ENCODE results near the gene MREG.

MREG gene, protein sequence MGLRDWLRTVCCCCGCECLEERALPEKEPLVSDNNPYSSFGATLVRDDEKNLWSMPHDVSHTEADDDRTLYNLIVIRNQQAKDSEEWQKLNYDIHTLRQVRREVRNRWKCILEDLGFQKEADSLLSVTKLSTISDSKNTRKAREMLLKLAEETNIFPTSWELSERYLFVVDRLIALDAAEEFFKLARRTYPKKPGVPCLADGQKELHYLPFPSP

DNA sequence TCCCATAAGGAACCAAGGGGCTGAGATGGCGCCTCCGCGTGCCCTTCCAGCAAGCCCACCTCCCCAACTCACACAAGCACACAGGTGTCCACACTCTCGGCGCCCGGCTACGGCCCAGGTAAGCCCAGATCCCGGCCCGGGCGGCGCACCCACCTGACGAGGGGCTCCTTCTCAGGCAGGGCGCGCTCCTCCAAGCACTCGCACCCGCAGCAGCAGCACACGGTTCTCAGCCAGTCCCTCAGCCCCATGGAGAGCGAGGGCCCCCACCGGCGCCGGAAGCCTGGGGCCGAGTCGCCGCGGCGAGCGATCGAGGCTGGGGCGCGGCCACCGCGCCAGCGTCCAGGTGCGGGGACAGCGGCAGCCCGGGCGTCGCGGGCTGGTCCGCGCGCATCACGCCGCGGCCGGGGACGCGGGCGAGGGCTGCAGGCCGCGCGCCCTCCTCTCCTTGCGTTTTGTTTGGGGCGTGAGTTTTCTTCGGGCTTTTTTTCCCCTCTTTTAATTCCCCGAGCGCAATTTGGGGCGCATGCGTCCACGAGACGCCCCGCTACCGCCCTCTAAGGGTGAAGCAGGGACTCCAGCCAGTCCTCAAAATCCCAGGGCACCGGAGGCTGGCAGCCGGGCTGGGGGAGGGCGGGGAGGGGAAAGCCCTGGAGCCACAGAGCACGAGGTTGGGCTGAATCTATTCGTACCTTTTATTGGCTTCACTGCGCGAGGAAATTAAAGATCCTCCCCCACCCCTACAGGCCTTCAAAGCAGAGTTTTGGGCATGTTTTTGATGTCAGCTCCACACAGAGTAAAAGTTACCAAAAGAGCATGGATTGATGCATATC lies at the start of gene MREG:
MREG (minus strand) TSS at position 472 of the 830 bp plus-strand sequence; CDS start at position 248, 224 bp downstream.
- TF ChIP-seq, protein P1, sequence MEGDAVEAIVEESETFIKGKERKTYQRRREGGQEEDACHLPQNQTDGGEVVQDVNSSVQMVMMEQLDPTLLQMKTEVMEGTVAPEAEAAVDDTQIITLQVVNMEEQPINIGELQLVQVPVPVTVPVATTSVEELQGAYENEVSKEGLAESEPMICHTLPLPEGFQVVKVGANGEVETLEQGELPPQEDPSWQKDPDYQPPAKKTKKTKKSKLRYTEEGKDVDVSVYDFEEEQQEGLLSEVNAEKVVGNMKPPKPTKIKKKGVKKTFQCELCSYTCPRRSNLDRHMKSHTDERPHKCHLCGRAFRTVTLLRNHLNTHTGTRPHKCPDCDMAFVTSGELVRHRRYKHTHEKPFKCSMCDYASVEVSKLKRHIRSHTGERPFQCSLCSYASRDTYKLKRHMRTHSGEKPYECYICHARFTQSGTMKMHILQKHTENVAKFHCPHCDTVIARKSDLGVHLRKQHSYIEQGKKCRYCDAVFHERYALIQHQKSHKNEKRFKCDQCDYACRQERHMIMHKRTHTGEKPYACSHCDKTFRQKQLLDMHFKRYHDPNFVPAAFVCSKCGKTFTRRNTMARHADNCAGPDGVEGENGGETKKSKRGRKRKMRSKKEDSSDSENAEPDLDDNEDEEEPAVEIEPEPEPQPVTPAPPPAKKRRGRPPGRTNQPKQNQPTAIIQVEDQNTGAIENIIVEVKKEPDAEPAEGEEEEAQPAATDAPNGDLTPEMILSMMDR (conservative IDR thresholded peaks at IDR 0.05), result peak; percentile 85
- H3K27ac ChIP-seq, result peak within 1 kb of the TSS; percentile 73

DNA sequence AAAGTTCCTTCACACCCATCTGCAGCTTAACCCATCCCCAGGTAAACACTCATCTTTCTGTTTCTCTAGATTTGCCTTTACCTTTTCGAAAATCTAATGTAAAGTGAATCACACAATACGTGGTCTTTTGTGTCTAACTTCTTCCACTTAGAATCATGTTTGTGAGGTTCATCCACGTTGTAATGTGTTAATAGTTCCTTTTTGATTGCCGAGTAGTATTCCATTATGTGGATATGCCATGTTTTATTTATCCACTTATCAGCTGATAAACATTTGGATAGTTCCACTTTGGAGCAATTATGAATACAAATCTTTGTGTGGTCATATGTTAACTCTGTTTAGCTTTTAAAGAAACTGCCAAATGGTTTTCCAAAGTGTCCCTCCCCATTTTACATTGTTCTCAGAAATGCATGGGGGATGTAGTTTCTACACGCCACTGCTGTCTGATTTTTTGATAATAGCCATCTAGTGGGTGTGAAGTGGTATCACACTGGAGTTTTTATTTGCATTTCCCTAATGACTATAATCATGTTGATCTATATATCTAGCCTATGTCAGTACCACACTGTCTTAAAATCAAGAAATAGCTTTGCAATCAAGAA lies 46.0 kb upstream of the MREG start:
- no peak overlapping the region for H3K27ac ChIP-seq
- TF ChIP-seq, protein P1 (conservative IDR thresholded peaks at IDR 0.05), result 0 out of 2 replicates have a peak, but pooled peaks have one; percentile 10

DNA sequence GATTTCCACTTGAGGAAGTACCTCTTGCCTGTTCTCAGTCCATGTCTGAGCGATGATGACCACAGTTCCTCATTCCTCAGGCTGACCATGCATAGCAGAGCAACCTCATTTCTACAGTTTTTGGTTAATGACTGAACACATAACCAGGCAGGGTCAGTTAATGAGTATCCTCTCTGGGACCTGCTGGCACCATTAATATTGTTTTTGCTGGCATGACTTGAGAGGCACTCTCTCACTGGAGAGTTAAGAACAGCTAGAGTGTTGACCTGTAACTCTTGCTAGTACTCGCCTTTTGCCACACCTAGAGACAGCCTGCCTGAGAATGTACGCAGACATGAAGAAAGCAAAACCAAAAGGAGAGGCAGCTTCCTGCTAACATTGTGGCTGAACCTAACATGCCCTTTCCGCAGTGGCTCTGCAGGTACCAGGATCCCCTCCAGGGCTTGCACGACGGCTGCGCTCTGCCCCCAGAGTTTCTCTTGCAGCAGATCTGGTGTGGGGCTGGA lies 44.4 kb upstream of the MREG start:
- H3K27ac ChIP-seq, result no peak overlapping the region
- TF ChIP-seq, protein P1 (conservative IDR thresholded peaks at IDR 0.05), result no peak

DNA sequence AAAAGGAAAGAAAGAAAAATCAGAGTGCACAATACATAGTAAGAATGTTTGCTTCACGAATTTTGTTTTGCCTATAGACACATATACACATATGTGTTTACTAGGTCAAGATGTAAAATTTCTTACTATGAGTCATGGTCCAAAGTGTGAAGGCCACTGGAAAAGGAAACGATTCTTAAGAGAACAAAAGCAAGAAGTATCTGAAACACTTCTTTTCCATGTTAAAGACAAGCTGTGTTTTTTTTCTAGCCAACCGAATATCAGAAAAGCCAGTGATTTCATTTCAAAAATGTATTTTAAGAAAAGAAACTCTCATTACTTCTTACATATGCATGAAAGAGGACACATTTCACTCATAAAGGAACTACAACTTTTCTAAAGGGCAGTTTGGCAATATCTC lies 43.4 kb upstream of the MREG start:
- TF ChIP-seq, protein P1 (conservative IDR thresholded peaks at IDR 0.05), result no peak
- no peak overlapping the region for H3K27ac ChIP-seq

DNA sequence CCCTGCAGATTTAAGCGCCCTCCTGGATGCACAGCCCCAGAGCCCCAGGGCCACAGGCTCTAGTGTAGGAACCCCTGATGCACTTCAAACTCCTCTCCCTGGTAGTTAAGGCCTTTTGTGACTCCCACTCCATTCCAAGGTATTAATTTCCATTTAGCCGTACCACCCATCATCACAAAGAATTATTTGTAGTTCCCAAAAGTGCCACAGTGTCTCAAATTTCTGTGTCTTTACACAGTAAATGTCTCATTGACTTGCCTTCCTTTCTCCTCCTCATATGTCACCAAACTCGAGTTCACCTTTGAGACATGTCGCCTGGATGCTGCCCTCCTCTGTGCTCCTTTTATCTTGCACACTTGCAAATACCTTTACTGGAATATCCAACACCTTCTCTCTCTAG lies 42.3 kb upstream of the MREG start:
- no peak overlapping the region for H3K27ac ChIP-seq
- TF ChIP-seq, protein P1 (conservative IDR thresholded peaks at IDR 0.05), result no peak

DNA sequence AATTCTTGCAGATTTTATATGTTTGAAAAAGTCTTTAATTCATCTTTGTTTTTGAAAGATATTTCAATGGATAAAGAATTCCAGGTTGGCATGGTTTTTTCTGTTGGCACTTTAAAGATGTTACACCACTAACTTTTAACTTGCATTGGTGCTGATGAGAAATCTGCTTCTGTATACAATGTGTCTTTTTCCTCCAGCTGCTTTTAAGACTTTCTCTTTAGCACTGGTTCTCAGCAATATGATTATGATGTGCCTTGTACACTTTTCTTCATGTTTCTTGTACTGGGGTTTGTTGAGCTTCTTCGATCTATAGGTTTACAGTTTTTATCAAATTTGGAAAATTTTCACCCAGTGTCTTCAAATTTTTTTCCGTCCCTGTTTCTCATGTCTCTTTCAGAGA lies 39.1 kb upstream of the MREG start:
- no peak overlapping the region for H3K27ac ChIP-seq
- TF ChIP-seq, protein P1 (conservative IDR thresholded peaks at IDR 0.05), result no peak

DNA sequence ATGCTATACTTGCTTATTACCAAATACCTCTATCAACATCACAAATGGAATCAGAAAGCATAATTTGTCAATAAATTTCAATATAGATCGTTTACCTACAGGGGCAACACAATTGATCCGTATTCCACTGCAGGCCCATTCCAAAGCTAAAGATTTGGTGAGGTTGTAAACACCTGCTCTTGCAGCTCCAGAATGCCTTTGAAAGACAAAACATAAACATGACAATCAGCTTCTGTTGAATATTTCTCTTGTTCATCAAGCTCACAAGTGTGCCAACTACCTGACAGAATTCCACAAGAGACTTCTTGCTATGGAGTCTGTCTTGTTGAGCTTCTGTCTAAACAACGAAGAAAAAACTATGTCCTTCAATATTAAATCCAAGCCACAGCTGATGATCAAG lies 38.0 kb upstream of the MREG start:
- TF ChIP-seq, protein P1 (conservative IDR thresholded peaks at IDR 0.05), result no peak
- H3K27ac ChIP-seq, result no peak overlapping the region
